NCI-H1092 treated with DMSO at 0.1 percent for 48 hours (cell line): Measurements from ENCODE around the gene OR10A2.
"Not testable (repeated sequence)": the region's sequence is repeated elsewhere in the genome, so short reads cannot be mapped to it uniquely, and the experiment has no call there.

ENCODE experiments used
- DNase-seq: peaks from one replicate; lab custom pipeline; 2025; lab: John Stamatoyannopoulos, UW

Gene OR10A2

GRCh38 chr11:6862961-6863360 is at the start of gene OR10A2:
Gene OR10A2, plus strand, starts transcription at chr11:6863057. Its CDS starts 6,698 bp downstream, at chr11:6869755.
- DNase-seq = no peak

- DNase-seq = no peak
These were observed 49.2 kb upstream of the OR10A2 start for GRCh38 chr11:6813656-6814055.

- no peak for DNase-seq
These were observed 45.2 kb upstream of the OR10A2 start for GRCh38 chr11:6817694-6818093.

- no peak for DNase-seq
These were observed 43.9 kb upstream of the OR10A2 start for GRCh38 chr11:6818967-6819366.

GRCh38 chr11:6824136-6824823 is 38.6 kb upstream of the OR10A2 start:
- DNase-seq = no peak

GRCh38 chr11:6825231-6825744 is 37.6 kb upstream of the OR10A2 start:
- no peak for DNase-seq

- no peak for DNase-seq
These were observed 34.8 kb upstream of the OR10A2 start for GRCh38 chr11:6828103-6828502.

GRCh38 chr11:6833356-6833755 is 29.5 kb upstream of the OR10A2 start:
- no peak for DNase-seq

DNA sequence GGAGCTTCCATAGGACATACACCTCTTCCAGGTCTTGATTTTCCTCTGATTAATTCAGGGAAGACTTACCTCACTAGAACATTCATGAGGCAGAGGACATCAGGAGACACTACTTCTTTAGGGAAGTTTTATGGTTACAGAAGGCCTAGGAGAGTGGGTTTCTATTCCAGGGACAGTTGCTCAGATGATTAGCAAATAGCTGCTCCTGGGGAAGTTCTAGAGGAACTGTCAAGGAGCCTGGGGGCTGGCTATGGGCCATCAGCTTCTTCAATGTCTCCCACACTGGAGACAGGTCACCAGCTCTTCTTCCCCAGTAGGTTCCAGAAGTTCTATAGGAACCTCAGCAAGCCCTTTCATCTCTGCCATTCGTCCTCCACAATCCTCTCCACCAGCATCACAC is 28.8 kb upstream of the OR10A2 start:
- DNase-seq = no peak

- no peak for DNase-seq
These were observed 21.2 kb upstream of the OR10A2 start for GRCh38 chr11:6841694-6842093.

DNA sequence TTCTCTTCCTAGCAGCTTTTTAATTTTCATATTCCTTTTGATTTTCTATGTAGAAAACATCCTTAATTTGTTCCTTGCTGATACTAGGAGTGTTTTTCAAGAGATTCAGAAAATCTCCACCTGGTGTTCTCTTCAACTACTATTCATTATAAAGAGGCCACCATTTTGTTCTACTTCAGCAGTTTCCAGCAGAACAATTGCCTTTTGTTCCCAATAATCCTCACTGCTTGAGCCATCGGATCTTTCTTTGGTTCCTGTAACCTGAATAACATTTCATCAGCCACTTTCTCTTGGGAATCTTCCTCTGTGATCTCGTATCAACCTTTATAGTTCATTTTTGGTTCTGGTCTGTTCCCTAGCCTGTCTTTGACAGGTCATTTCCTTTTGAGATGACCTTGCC is 19.2 kb upstream of the OR10A2 start:
- DNase-seq = no peak

DNA sequence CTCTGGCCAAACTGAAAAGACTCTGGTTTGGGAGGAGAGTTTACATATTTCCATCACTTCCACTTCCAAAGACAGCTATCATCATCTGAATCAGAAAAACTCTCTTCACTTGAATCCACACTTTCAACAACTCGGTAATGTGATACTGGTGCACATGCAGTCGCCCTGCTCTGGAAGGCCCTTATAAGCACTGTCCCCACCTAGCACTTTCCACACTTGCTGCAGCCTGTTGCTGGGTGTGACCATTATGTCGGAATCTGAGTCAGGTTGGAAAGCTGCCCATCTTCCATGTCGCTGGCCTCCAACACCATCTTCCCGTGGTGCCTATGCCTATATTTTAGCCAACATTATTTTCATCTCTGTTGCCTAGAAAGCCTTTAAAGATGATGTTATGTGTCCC is 18.5 kb upstream of the OR10A2 start:
- DNase-seq = no peak

DNA sequence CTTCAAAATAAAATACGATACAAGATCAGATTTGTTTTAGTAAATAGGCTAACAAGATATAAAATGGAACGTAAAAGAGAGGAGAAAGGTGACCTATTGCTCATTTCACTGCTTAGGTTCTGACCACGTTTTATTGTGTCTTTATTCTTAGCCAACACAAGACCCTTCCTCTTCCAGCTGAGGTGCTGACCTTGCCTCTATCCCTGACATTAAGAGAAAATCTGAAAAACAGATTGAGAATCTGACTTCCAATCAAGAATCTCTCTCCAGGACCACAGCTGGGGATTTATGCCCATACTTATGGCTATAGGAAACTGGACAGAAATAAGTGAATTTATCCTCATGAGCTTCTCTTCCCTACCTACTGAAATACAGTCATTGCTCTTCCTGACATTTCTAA is 17.5 kb upstream of the OR10A2 start, which contains the start of gene OR10A5:
OR10A5 (plus strand) TSS at position 301 of the 400 bp plus-strand sequence; CDS start at position 301, 0 bp downstream.
- no peak for DNase-seq

GRCh38 chr11:6850526-6850925 is 12.3 kb upstream of the OR10A2 start:
- DNase-seq = no peak

DNA sequence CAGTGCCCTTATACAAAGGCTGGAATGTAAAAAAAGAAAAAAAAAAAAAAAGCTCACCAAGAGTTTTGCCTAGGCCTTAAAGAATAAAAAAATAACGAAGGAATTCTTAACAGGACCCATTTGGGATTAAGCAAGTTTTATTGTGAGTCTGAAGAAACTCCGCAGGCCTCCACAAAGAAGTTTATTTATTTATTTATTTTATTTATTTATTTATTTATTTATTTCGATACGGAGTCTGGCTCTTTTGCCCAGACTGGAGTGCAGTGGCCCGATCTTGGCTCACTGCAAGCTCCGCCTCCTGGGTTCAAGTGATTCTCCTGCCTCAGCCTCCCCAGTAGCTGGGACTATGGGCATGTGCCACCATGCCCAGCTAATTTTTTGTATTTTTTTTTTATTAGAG is 8.1 kb upstream of the OR10A2 start:
- not testable (repeated sequence) for DNase-seq

DNA sequence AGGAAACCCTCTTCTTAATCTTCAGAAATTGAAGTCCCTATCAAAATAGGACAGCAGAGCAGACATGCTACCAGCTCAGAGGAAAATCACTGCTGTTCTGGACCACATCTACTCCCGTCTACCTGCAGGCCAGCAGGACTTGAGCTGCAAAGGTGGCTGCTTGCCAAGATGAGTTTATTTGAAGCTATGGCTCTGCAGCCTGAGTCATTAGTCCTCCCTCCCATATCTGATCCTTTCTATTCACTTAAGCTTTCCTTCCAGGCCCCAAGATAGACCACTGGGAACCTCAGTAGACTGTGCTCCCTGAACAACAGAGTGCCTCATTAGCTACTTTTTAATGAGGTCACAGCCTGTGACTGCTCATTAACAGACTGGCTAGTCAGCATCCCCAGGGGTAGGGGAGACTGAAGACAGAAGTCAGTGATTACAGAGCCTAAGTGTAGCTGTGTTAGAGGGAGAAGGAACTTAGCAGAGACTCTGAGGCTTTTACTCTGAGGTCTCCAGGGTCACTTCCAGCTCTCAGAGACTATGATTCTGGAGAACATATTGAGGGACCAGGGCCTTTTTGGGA is 6.8 kb upstream of the OR10A2 start:
- DNase-seq = no peak

GRCh38 chr11:6856871-6857270 is 6.0 kb upstream of the OR10A2 start:
- no peak for DNase-seq

DNA sequence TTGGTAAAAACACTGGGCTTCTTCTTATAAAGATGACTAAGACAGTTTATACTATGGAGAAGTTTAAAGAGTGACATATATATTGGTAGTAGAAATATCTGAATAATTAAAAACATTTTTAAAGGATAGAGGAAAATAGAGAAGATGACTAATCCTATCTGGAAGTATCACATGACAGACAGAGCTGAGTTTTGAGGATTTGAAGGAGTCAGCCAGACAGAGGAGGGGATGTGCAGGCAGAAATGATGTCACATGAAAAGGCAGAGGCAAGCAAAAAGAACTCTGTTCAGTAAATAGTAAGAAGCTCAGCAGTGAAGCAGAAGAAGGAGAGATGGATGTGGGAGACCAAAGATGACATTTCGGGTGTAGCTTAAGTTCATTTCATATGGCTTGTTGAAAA is 1.6 kb downstream of the OR10A2 start:
- DNase-seq = no peak

DNA sequence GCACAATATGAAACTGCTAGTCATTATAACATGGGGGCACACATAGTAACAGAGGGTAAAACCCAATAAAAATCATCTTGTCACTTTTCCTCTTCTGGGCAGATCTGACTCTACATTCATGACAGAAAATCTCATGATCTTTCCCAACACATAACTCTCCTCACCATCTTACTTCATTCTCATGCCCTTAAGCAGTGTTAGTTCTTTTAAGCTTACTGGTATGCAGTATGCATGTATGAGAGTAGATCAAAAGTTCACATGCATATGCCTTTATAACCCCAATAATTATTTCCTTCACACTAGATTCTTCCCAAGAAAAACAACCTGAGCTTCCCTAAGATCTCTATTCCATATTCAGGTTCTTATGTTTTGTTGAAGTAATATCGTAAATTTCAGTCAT is 8.4 kb downstream of the OR10A2 start:
- DNase-seq = no peak

- no peak for DNase-seq
These were observed 12.9 kb downstream of the OR10A2 start for GRCh38 chr11:6875761-6876160.

DNA sequence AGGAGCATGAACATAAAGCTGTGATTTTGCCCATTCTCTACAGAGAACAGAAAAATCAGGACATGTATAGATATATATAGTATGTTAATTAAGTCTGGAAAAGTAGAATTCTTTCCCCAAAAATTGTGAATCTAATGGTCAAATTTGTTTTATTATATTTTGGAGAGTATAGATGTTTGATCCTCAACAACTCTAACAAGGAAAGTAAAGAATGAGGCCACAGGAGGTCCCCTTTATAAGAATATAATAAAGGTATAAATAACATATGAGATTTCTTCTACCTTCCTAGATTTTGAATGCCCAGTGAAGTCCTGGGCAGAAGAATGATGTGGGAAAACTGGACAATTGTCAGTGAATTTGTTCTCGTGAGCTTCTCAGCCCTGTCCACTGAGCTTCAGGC is 13.5 kb downstream of the OR10A2 start, which contains the start of gene OR10A4:
OR10A4 (plus strand) TSS at position 301 of the 400 bp plus-strand sequence; CDS start at position 324, 23 bp downstream.
- DNase-seq = no peak

GRCh38 chr11:6876914-6877313 is 14.1 kb downstream of the OR10A2 start:
- DNase-seq = no peak

DNA sequence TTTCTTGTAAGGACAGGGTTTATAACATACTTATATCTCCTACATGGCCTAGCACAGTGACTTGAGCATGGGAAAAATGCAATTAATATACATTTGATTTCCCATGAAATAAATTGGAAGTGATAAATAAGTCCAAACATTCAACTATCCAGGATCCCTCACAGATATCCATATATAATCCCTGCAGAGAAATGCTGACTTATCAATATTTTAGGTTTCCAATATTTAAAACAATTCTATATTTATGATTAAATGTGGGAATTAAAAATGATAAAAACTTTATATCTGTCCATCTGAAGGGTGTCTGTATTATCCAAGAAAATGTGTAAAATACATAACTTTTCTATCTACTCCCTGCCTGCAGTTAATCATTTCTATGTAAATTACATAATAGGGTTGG is 19.9 kb downstream of the OR10A2 start:
- no peak for DNase-seq

- not testable (repeated sequence) for DNase-seq
These were observed 24.9 kb downstream of the OR10A2 start for GRCh38 chr11:6887711-6888110.
